Astrocyte (in vitro differentiated cells and primary cell): ENCODE results near the gene CFAP68.

Experiments
- CTCF ChIP-seq: IDR thresholded peaks from 2 replicates; pipeline ENCODE4 v1.5.1; 2011; ENCODE audit warnings: low read depth, mild to moderate bottlenecking, inconsistent platforms, low read length, moderate library complexity; ENCODE audit not compliant: insufficient read depth
- EZH2 ChIP-seq: IDR thresholded peaks from 2 replicates; pipeline ENCODE4 v1.6.1; 2012; ENCODE audit warnings: mild to moderate bottlenecking, low read length, inconsistent platforms; ENCODE audit not compliant: insufficient read depth

GRCh38 chr11:111841370-111842053 lies 37.8 kb upstream of the CFAP68 start:
- TF ChIP-seq EZH2 (no peak), CTCF (peak; percentile 92)
